Chondrocyte (in vitro differentiated cells): ENCODE measurements around the gene AMOTL2. TPM values are rescaled to one million over a fixed set of nuclear protein-coding genes. Genes with fewer than 3 reads are reported as not detected.

ENCODE experiments used
- DNase-seq: peaks from one replicate; pipeline ENCODE4 v3.0.0; 2021; ENCODE audit warnings: mixed read lengths, low spot score
- H3K27ac Mint-ChIP-seq: one replicate; pipeline ENCODE4 v1.8.0; 2021; ENCODE audit warnings: mild to moderate bottlenecking, moderate library complexity, mixed read lengths; ENCODE audit not compliant: unreplicated experiment
- H3K27me3 Mint-ChIP-seq: 2 replicates; pipeline ENCODE4 v1.8.0; 2021; ENCODE audit warnings: low read depth, mixed read lengths
- H3K36me3 Mint-ChIP-seq: 2 replicates; pipeline ENCODE4 v1.8.0; 2021; ENCODE audit warnings: low read depth, mixed read lengths
- H3K4me1 Mint-ChIP-seq: 2 replicates; pipeline ENCODE4 v1.8.0; 2021; ENCODE audit warnings: low read depth, mild to moderate bottlenecking, mixed read lengths
- H3K4me3 Mint-ChIP-seq: one replicate; pipeline ENCODE4 v1.8.0; 2021; ENCODE audit warnings: mild to moderate bottlenecking, moderate library complexity, mixed read lengths; ENCODE audit not compliant: unreplicated experiment
- H3K9me3 Mint-ChIP-seq: 2 replicates; pipeline ENCODE4 v1.8.0; 2021; ENCODE audit warnings: low read depth, mixed read lengths
- CTCF ChIP-seq: fragments of 200-600 bp; sonication (generic); IDR thresholded peaks from 2 replicates; pipeline ENCODE4 v1.5.0; 2021; ENCODE audit warnings: antibody characterized with exemption, mild to moderate bottlenecking, moderate library complexity
- total RNA-seq: library from RNA; stranded (reverse); gene quantifications from 3 replicates; pipeline ENCODE4 v1.2.1, GENCODE V29; 2021

AMOTL2 gene
- total RNA-seq, 1 donor from 2014 or later, result 259 TPM

GRCh38 chr3:134337511-134338200 is 36.6 kb downstream of the AMOTL2 start:
- Mint-ChIP-seq H3K4me3 (no peak overlapping the region), H3K27me3 (no peaks in the 10 kb centered on the region), H3K4me1 (peaks cover 79% of the 10 kb centered on the region), H3K9me3 (no peaks in the 10 kb centered on the region), H3K36me3 (no peaks in the 10 kb centered on the region), H3K27ac (peak overlapping the region; percentile 57)
- peak; percentile 55 for DNase-seq
- no peak for TF ChIP-seq CTCF

GRCh38 chr3:134337071-134337482 is 37.2 kb downstream of the AMOTL2 start:
- DNase-seq, result peak; percentile 69
- H3K27ac Mint-ChIP-seq, result no peak overlapping the region

DNA sequence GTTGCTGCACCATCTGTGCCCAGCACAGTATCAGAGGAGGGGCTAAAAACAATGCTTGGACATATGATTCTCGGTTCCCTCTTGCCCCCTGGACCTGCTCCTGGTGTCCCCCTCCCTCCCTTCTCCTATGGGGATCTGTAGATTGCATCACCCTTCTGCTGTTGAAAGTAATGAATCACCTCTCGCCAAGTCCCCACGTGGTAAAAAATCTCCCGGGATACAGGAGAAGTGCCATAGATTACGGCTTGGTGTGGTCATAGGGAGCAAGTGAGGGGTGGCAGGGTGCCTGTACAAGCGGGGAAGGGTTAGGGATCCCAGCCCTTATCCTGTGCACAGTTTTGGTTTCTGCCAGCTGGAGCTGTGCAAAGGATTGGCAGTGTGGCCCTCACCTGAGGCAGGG is 37.7 kb downstream of the AMOTL2 start:
- Mint-ChIP-seq H3K36me3 (no peaks in the 10 kb centered on the region), H3K4me3 (no peak overlapping the region), H3K27me3 (no peaks in the 10 kb centered on the region), H3K27ac (peak overlapping the region; percentile 82), H3K4me1 (peaks cover 86% of the 10 kb centered on the region), H3K9me3 (no peaks in the 10 kb centered on the region)
- TF ChIP-seq CTCF, result no peak
- no peak for DNase-seq

More at GRCh38 chr3:134337071-134337482, 37.2 kb downstream of the AMOTL2 start:
- H3K36me3 Mint-ChIP-seq, result no peaks in the 10 kb centered on the region
- H3K4me3 Mint-ChIP-seq, result no peak overlapping the region
- no peak for TF ChIP-seq CTCF
- H3K27me3 Mint-ChIP-seq, result no peaks in the 10 kb centered on the region
- H3K9me3 Mint-ChIP-seq, result no peaks in the 10 kb centered on the region
- H3K4me1 Mint-ChIP-seq, result peaks cover 85% of the 10 kb centered on the region

GRCh38 chr3:134334901-134335280 is 39.4 kb downstream of the AMOTL2 start:
- H3K4me1 Mint-ChIP-seq, result peaks cover 86% of the 10 kb centered on the region
- no peak for DNase-seq
- TF ChIP-seq CTCF, result no peak
- H3K27me3 Mint-ChIP-seq, result no peaks in the 10 kb centered on the region
- H3K4me3 Mint-ChIP-seq, result no peak overlapping the region
- H3K27ac Mint-ChIP-seq, result peak overlapping the region; percentile 97
- no peaks in the 10 kb centered on the region for H3K9me3 Mint-ChIP-seq
- no peaks in the 10 kb centered on the region for H3K36me3 Mint-ChIP-seq

- Mint-ChIP-seq H3K9me3 (no peaks in the 10 kb centered on the region), H3K4me1 (peaks cover 86% of the 10 kb centered on the region), H3K27me3 (no peaks in the 10 kb centered on the region), H3K36me3 (no peaks in the 10 kb centered on the region), H3K27ac (peak overlapping the region; percentile 97), H3K4me3 (no peak overlapping the region)
- no peak for TF ChIP-seq CTCF
- no peak for DNase-seq
Measured at GRCh38 chr3:134334231-134334900, 39.9 kb downstream of the AMOTL2 start.
